ENCODE measurements around the gene CRHR2. TPM values are rescaled to one million over a fixed set of nuclear protein-coding genes. Genes with fewer than 3 reads are reported as not detected.

Gene CRHR2
- polyA plus RNA-seq, 2 of the 4 experiments (the other 2 are of a cell fraction) = not detected

- DNase-seq (ENCODE audit: low read depth in 1 of 2, low spot score in 1 of 2) (no peak), FAIRE-seq (no peak), ATAC-seq (no peak)
- TF ChIP-seq, protein P1, sequence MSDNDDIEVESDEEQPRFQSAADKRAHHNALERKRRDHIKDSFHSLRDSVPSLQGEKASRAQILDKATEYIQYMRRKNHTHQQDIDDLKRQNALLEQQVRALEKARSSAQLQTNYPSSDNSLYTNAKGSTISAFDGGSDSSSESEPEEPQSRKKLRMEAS (IDR thresholded peaks at IDR 0.05) = no peak
- TF ChIP-seq CHD2 (IDR thresholded peaks at IDR 0.05; ENCODE audit: low read length, partially characterized antibody) (no peak), SREBF2 (IDR thresholded peaks at IDR 0.05) (no peak), ATOH8 (CRISPR knock-in tag; IDR thresholded peaks at IDR 0.05; ENCODE audit: low read depth) (no peak), FOXS1 (CRISPR knock-in tag; IDR thresholded peaks at IDR 0.05) (no peak), BCL3 (IDR thresholded peaks at IDR 0.05) (no peak), ZC3H11A (IDR thresholded peaks at IDR 0.05) (no peak), HOXB13 (CRISPR knock-in tag; IDR thresholded peaks at IDR 0.05; ENCODE audit: low read depth) (no peak), NR3C1 (IDR thresholded peaks at IDR 0.05) (no peak), HEYL (CRISPR knock-in tag; IDR thresholded peaks at IDR 0.05) (no peak), KDM1A (IDR thresholded peaks at IDR 0.05; ENCODE audit: low read depth) (no peak), NPAS2 (CRISPR knock-in tag; IDR thresholded peaks at IDR 0.05; ENCODE audit: borderline replicate concordance) (no peak)
- TF ChIP-seq, protein P2, sequence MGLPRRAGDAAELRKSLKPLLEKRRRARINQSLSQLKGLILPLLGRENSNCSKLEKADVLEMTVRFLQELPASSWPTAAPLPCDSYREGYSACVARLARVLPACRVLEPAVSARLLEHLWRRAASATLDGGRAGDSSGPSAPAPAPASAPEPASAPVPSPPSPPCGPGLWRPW (IDR thresholded peaks at IDR 0.05) = no peak
- TF ChIP-seq, protein P3, sequence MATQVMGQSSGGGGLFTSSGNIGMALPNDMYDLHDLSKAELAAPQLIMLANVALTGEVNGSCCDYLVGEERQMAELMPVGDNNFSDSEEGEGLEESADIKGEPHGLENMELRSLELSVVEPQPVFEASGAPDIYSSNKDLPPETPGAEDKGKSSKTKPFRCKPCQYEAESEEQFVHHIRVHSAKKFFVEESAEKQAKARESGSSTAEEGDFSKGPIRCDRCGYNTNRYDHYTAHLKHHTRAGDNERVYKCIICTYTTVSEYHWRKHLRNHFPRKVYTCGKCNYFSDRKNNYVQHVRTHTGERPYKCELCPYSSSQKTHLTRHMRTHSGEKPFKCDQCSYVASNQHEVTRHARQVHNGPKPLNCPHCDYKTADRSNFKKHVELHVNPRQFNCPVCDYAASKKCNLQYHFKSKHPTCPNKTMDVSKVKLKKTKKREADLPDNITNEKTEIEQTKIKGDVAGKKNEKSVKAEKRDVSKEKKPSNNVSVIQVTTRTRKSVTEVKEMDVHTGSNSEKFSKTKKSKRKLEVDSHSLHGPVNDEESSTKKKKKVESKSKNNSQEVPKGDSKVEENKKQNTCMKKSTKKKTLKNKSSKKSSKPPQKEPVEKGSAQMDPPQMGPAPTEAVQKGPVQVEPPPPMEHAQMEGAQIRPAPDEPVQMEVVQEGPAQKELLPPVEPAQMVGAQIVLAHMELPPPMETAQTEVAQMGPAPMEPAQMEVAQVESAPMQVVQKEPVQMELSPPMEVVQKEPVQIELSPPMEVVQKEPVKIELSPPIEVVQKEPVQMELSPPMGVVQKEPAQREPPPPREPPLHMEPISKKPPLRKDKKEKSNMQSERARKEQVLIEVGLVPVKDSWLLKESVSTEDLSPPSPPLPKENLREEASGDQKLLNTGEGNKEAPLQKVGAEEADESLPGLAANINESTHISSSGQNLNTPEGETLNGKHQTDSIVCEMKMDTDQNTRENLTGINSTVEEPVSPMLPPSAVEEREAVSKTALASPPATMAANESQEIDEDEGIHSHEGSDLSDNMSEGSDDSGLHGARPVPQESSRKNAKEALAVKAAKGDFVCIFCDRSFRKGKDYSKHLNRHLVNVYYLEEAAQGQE (IDR thresholded peaks at IDR 0.05) = no peak
- H3K4me2 ChIP-seq = no peak overlapping the region
- H3K4me1 ChIP-seq = no peaks in the 10 kb centered on the region
- WGBS (ENCODE audit: missing lambda C conversion rate) = 95% methylated on average over 12 of the region's 12 CpGs
- H3K27ac ChIP-seq = no peak overlapping the region
- H3K9me3 ChIP-seq = no peaks in the 10 kb centered on the region
- ChIA-PET POLR2A (no interaction called here), CTCF (interaction anchor here (0.9 to 2.4 kb wide), 3 partner anchors 12 to 99 kb away, joined by 3 to 6 read pairs (median 3); no protein-coding TSS in a partner anchor)
- no peak overlapping the region for H3K4me3 ChIP-seq
Observed at GRCh38 chr7:30646154-30646553, 36.1 kb downstream of the CRHR2 start.

- FAIRE-seq = no peak
- Histone ChIP-seq H3K4me3 (no peak overlapping the region), H3K9me3 (no peaks in the 10 kb centered on the region), H3K27ac (no peak overlapping the region), H3K4me1 (no peaks in the 10 kb centered on the region), H3K4me2 (no peak overlapping the region)
- no peak for ATAC-seq
- TF ChIP-seq SREBF2 (IDR thresholded peaks at IDR 0.05) (no peak), POLR2A (IDR thresholded peaks at IDR 0.05; ENCODE audit: low read length) (no peak), HDAC2 (IDR thresholded peaks at IDR 0.05) (no peak), CHD4 (IDR thresholded peaks at IDR 0.05; ENCODE audit: borderline replicate concordance) (no peak), KDM5A (IDR thresholded peaks at IDR 0.05) (no peak), PHF8 (IDR thresholded peaks at IDR 0.05; ENCODE audit: borderline replicate concordance, low read depth) (no peak), RNF2 (IDR thresholded peaks at IDR 0.05; ENCODE audit: borderline replicate concordance, low read depth) (no peak)
- 87% methylated on average over 3 of the region's 3 CpGs for WGBS (ENCODE audit: missing lambda C conversion rate)
- DNase-seq (ENCODE audit: low read depth in 1 of 2, low spot score in 1 of 2) = no peak
- CTCF ChIA-PET = interaction anchor here (0.9 to 1.5 kb wide), 2 partner anchors 94 to 99 kb away, joined by 3 read pairs; no protein-coding TSS in a partner anchor
- POLR2A ChIA-PET = no interaction called here
Observed at GRCh38 chr7:30645661-30646060, 36.6 kb downstream of the CRHR2 start.

All from A549 (cell line).